ENCODE measurements around the gene ZNF385C. TPM values are rescaled to one million over a fixed set of nuclear protein-coding genes. Genes with fewer than 3 reads are reported as not detected.

The ZNF385C gene
- total RNA-seq, 1 experiment from 2014 or later = 2.8 TPM

GRCh38 chr17:42138749-42139492 lies 40.6 kb upstream of the ZNF385C start:
- Histone ChIP-seq H2AFZ (ENCODE audit: low read length) (no peak overlapping the region), H3K4me1 (ENCODE audit: insufficient read depth, low read length) (peaks cover 5% of the 10 kb centered on the region; the same call in 1 of the 2 replicates), H4K91ac (ENCODE audit: insufficient read length, low read depth, low read length) (no peak overlapping the region), H3K23ac (ENCODE audit: insufficient read length, low read depth, low read length) (no peak overlapping the region), H3K14ac (ENCODE audit: insufficient read depth, low read length) (peak overlapping the region; percentile 37; the same call in 1 of the 2 replicates), H2BK5ac (ENCODE audit: insufficient read length, low read length) (no peak overlapping the region), H3K23me2 (ENCODE audit: insufficient read length, low read depth, low read length, poor library complexity, severe bottlenecking) (peaks cover 5% of the 10 kb centered on the region), H3K79me1 (ENCODE audit: insufficient read depth, low read depth, low read length, poor library complexity, severe bottlenecking) (peaks cover 8% of the 10 kb centered on the region), H2BK15ac (ENCODE audit: low read depth, low read length) (no peak overlapping the region), H3K18ac (ENCODE audit: insufficient read length, low read depth, low read length) (no peak overlapping the region), H2AK5ac (ENCODE audit: insufficient read length, low read length) (no peak overlapping the region), H4K20me1 (ENCODE audit: control insufficient read depth, insufficient read depth, insufficient read length) (no peaks in the 10 kb centered on the region), H2BK12ac (ENCODE audit: insufficient read length, low read depth, low read length) (no peak overlapping the region), H4K8ac (replicated peaks; ENCODE audit: insufficient read length, low read depth, low read length) (no peak overlapping the region), H3K4ac (ENCODE audit: low read depth, low read length) (no peak overlapping the region), H2BK20ac (ENCODE audit: low read depth, low read length, poor library complexity, severe bottlenecking) (no peak overlapping the region), H3K27ac (ENCODE audit: insufficient read length, low read depth, low read length) (no peak overlapping the region), H3K27me3 (ENCODE audit: insufficient read depth, low read length) (no peaks in the 10 kb centered on the region), H3K9ac (ENCODE audit: extremely low read depth, insufficient read length, low read length) (no peak overlapping the region), H3K79me2 (ENCODE audit: insufficient read depth, low read length) (peaks cover 2% of the 10 kb centered on the region; the same call in 1 of the 2 replicates), H3K56ac (ENCODE audit: insufficient read length, low read depth, low read length) (no peak overlapping the region), H3K9me3 (ENCODE audit: control insufficient read depth, low read depth, low read length) (no peaks in the 10 kb centered on the region), H4K5ac (ENCODE audit: insufficient read length, low read depth, low read length) (no peak overlapping the region), H3K4me2 (ENCODE audit: insufficient read depth, insufficient read length, low read length) (no peak overlapping the region), H2BK120ac (ENCODE audit: low read depth, low read length, poor library complexity, severe bottlenecking) (no peak overlapping the region), H3T11ph (ENCODE audit: low read length) (no peak overlapping the region)
- no CpG with 5 or more reads among the region's 7 CpGs for WGBS (ENCODE audit: extremely low coverage, insufficient read length, low lambda C conversion rate)
- peaks cover 24 to 34% of the 10 kb centered on the region in 2 experiments for H3K4me1 Mint-ChIP-seq
- H3K27me3 Mint-ChIP-seq (ENCODE audit: low read depth) = no peaks in the 10 kb centered on the region
- H3K36me3 Mint-ChIP-seq (ENCODE audit: insufficient read depth in 1 of 3, low read depth in 3 of 3) = peaks cover 0 to 35% (median 0%) of the 10 kb centered on the region in 3 experiments; a peak in 4 of 7 replicates
- no peak overlapping the region for H3K4me3 Mint-ChIP-seq
- peak overlapping the region in 2 of 3 experiments; percentile 13 to 48; a peak in 3 of 7 replicates for H3K27ac Mint-ChIP-seq
- H3K9me3 Mint-ChIP-seq = no peaks in the 10 kb centered on the region
- no peak for DNase-seq
- no peak for TF ChIP-seq CTCF (conservative IDR thresholded peaks at IDR 0.05)

All from H9 (cell line).